Colonic mucosa (tissue), 4 donors: ENCODE data around the gene SLC15A5. TPM values are rescaled to one million over a fixed set of nuclear protein-coding genes. Genes with fewer than 3 reads are reported as not detected.
A peak's percentile ranks its signal among the peaks of the same experiment; 100 is the strongest.

Experiments
- DNase-seq: peaks from one replicate; pipeline ENCODE4 v3.0.0-alpha.2; 2020
- H3K27ac ChIP-seq: fragments of 200-600 bp; one replicate; pipeline ENCODE4 v1.8.0; 2021
- H3K27me3 ChIP-seq: fragments of 200-600 bp; one replicate; pipeline ENCODE4 v1.8.0; 2021
- H3K36me3 ChIP-seq: fragments of 200-600 bp; one replicate; pipeline ENCODE4 v1.8.0; 2021
- H3K4me1 ChIP-seq: fragments of 200-600 bp; one replicate; pipeline ENCODE4 v1.8.0; 2021; ENCODE audit warnings: mild to moderate bottlenecking
- H3K4me3 ChIP-seq: fragments of 200-600 bp; one replicate; pipeline ENCODE4 v1.8.0; 2021
- H3K9ac ChIP-seq, 2 donors: one replicate each; pipeline ENCODE4 v1.7.0; 2013; ENCODE audit warnings: control low read depth in 2 of 2, low read depth in 2 of 2, low read length in 2 of 2
- H3K9me3 ChIP-seq: fragments of 200-600 bp; one replicate; pipeline ENCODE4 v1.8.0; 2021
- intact Hi-C: fragments of 100-400 bp; cut with DNase I; formaldehyde crosslinking; loops from one replicate; pipeline ENCODE4 v1.14.1; 2022
- total RNA-seq, 2 donors: library from RNA; stranded (reverse); fragmentation: NEBNext Ultra II Directional in 1 of 2; extraction: Animal tissue kit (Norgen Biotek cat#: 25700) in 1 of 2; gene quantifications; one replicate each; pipeline ENCODE4 v1.2.1, GENCODE V29; 2021
- TF ChIP-seq, protein P1 (sequence below): fragments of 200-600 bp; IDR thresholded peaks from one replicate; pipeline ENCODE4 v1.8.0; 2022; ENCODE audit warnings: antibody characterized with exemption, mild to moderate bottlenecking
- donor health status: healthy.
- donor health status: DM: no; HTN: no; CAD: no.
- donor health status: DM: no; HTN: no; CAD: no.

Gene SLC15A5
- total RNA-seq, 2 donors from 2014 or later: not detected

DNA sequence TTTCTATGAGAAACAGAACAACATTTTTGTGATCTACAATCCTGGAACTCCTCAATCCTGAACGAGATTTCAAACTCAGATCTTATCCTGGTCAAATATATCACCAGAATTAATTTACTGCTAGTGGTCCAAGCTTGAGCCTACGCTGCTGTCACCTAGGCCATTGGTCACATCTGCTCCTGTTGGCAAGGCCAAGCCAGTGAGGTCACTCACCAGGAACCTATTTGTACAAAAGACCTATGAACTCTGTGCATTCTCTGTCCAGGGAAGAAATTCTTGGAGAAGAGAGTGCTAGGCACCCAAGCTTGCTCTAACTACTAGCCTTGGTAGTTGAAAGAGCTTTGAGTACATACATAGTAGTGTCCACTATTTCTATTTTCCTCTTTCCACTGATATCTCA, 106.1 kb downstream of the SLC15A5 start:
- Histone ChIP-seq H3K36me3 (no peaks in the 10 kb centered on the region), H3K9ac (no peak overlapping the region), H3K4me1 (no peaks in the 10 kb centered on the region), H3K9me3 (no peaks in the 10 kb centered on the region), H3K4me3 (no peak overlapping the region), H3K27me3 (no peaks in the 10 kb centered on the region), H3K27ac (no peak overlapping the region)
- no peak for DNase-seq
- intact Hi-C loops: no loop called here
- TF ChIP-seq, protein P1, sequence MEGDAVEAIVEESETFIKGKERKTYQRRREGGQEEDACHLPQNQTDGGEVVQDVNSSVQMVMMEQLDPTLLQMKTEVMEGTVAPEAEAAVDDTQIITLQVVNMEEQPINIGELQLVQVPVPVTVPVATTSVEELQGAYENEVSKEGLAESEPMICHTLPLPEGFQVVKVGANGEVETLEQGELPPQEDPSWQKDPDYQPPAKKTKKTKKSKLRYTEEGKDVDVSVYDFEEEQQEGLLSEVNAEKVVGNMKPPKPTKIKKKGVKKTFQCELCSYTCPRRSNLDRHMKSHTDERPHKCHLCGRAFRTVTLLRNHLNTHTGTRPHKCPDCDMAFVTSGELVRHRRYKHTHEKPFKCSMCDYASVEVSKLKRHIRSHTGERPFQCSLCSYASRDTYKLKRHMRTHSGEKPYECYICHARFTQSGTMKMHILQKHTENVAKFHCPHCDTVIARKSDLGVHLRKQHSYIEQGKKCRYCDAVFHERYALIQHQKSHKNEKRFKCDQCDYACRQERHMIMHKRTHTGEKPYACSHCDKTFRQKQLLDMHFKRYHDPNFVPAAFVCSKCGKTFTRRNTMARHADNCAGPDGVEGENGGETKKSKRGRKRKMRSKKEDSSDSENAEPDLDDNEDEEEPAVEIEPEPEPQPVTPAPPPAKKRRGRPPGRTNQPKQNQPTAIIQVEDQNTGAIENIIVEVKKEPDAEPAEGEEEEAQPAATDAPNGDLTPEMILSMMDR: no peak

DNA sequence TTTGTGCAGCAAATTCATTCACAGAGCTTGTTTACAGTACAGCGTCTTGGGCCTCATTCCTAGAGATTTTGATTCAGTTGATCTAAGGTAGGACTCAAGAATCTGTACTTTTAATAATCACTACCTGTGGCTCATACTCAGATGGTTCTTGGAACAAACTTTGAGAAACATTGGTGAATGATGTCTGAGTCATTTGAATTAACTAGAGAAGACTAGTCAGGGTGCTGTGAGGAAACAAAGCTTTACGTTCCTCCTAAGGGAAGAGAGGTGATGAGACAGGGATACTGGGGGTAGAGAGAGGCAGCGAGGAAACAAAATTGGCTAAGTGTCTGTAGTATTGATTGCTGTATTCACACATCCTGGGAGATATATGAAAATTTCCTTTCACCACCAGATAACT, 109.4 kb downstream of the SLC15A5 start:
- Histone ChIP-seq H3K27me3 (no peaks in the 10 kb centered on the region), H3K36me3 (no peaks in the 10 kb centered on the region), H3K4me3 (no peak overlapping the region), H3K27ac (no peak overlapping the region), H3K9me3 (no peaks in the 10 kb centered on the region), H3K4me1 (no peaks in the 10 kb centered on the region), H3K9ac (no peak overlapping the region)
- intact Hi-C loops: no loop called here
- no peak for DNase-seq
- TF ChIP-seq, protein P1: no peak

GRCh38 chr12:16166563-16167470, 110.7 kb downstream of the SLC15A5 start:
- no peak for DNase-seq
- no peaks in the 10 kb centered on the region for H3K9me3 ChIP-seq
- no peak overlapping the region for H3K9ac ChIP-seq
- no peaks in the 10 kb centered on the region for H3K4me1 ChIP-seq
- H3K27ac ChIP-seq: no peak overlapping the region
- TF ChIP-seq, protein P1: no peak
- H3K4me3 ChIP-seq: no peak overlapping the region
- H3K27me3 ChIP-seq: no peaks in the 10 kb centered on the region
- H3K36me3 ChIP-seq: no peaks in the 10 kb centered on the region
- intact Hi-C loops: loop anchor here (2.0 kb wide), 1 partner anchor 192 kb away; no protein-coding TSS in a partner anchor

DNA sequence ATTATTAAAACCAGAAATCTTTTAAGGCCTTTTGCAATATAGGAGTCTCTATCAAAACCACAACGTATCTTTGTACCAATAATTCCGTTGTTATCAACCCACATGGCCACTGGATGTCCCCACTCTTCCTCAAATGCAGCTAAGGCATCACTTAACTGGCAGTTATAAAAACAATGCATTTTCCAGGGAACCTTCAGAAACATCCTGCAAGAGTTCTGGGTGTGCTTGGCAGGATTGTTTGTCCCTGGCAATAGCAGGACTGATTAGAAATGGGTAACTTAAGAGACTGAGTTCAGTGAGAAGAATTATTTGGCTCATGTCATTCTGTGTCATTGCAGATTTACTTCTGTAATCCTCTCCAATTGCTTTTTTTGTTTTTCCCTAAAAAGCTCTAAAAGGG, 112.0 kb downstream of the SLC15A5 start:
- Histone ChIP-seq H3K4me3 (no peak overlapping the region), H3K9me3 (no peaks in the 10 kb centered on the region), H3K27me3 (no peaks in the 10 kb centered on the region), H3K4me1 (no peaks in the 10 kb centered on the region), H3K9ac (no peak overlapping the region), H3K36me3 (no peaks in the 10 kb centered on the region), H3K27ac (no peak overlapping the region)
- intact Hi-C loops: no loop called here
- DNase-seq: peak; percentile 45
- TF ChIP-seq, protein P1: peak; percentile 32

GRCh38 chr12:16163901-16164300, 113.6 kb downstream of the SLC15A5 start:
- no peak overlapping the region for H3K27ac ChIP-seq
- no peaks in the 10 kb centered on the region for H3K4me1 ChIP-seq
- TF ChIP-seq, protein P1: no peak
- H3K4me3 ChIP-seq: no peak overlapping the region
- no peak for DNase-seq
- no peaks in the 10 kb centered on the region for H3K9me3 ChIP-seq
- no peaks in the 10 kb centered on the region for H3K36me3 ChIP-seq
- no peak overlapping the region for H3K9ac ChIP-seq
- intact Hi-C loops: no loop called here
- no peaks in the 10 kb centered on the region for H3K27me3 ChIP-seq
